Endothelial cell of umbilical vein (primary cell): ENCODE results near the gene EDEM2. TPM values are rescaled to one million over a fixed set of nuclear protein-coding genes. Genes with fewer than 3 reads are reported as not detected.

Experiments used
- BruUV-seq: library from RNA; stranded (reverse); fragments of 400-500 nt; replicated peaks from 2 replicates; lab custom pipeline; 2021; lab: Mats Ljungman, UMichigan
- CTCF ChIA-PET: fragments of 300-600, 350-600 bp; sonication (Branson Sonifier 250); formaldehyde crosslinking; loops from one replicate; lab custom pipeline; 2021; ENCODE audit warnings: antibody characterized with exemption, inconsistent platforms; lab: Charles Lee
- POLR2A ChIA-PET: fragments of 300-600, 350-600 bp; sonication (Branson Sonifier 250); formaldehyde crosslinking; loops from one replicate; lab custom pipeline; 2021; ENCODE audit warnings: antibody characterized with exemption, inconsistent platforms; lab: Charles Lee
- DNase-seq: peaks from one replicate; pipeline ENCODE4 v3.0.0-alpha.2; 2011; ENCODE audit warnings: low read depth, low spot score
- FAIRE-seq: peaks from 2 replicates; lab custom pipeline; 2011; peaks lifted over from hg19 to GRCh38; lab: Jason Lieb, UNC
- H2AFZ ChIP-seq: 2 replicates; pipeline ENCODE4 v1.6.0; 2012; ENCODE audit warnings: low read depth, low read length, control low read depth, inconsistent platforms
- H3K27ac ChIP-seq: 2 replicates; pipeline ENCODE4 v1.5.1; 2011; ENCODE audit warnings: low read depth, mild to moderate bottlenecking, control low read depth, low read length, moderate library complexity; ENCODE audit not compliant: insufficient read depth
- H3K27me3 ChIP-seq, 2 experiments: 2 replicates each; pipeline versions ENCODE4 v1.6.0 to v1.6.1; 2011; ENCODE audit warnings: low read length in 2 of 2, mixed read lengths in 1 of 2; ENCODE audit not compliant: control insufficient read depth in 2 of 2, insufficient read depth in 2 of 2
- H3K36me3 ChIP-seq, 2 experiments: 2 replicates in 1 of 2; 3 replicates in 1 of 2; pipeline ENCODE4 v1.5.1; 2011; ENCODE audit warnings: low read length in 2 of 2, mild to moderate bottlenecking in 1 of 2, moderate library complexity in 1 of 2; ENCODE audit not compliant: control insufficient read depth in 2 of 2, insufficient read depth in 2 of 2; ENCODE audit errors: extremely low read depth in 1 of 2
- H3K4me1 ChIP-seq: 3 replicates; pipeline ENCODE4 v1.5.1; 2011; ENCODE audit warnings: mild to moderate bottlenecking, low read length; ENCODE audit not compliant: control insufficient read depth, insufficient read depth; ENCODE audit errors: extremely low read depth
- H3K4me2 ChIP-seq: 2 replicates; pipeline ENCODE4 v1.6.1; 2011; ENCODE audit warnings: low read length, control low read depth, mixed read lengths; ENCODE audit not compliant: insufficient read depth
- H3K4me3 ChIP-seq, 3 experiments: fragments of 200-600 bp in 1 of 3; sonication (generic), shearing (Covaris generic) in 1 of 3; replicated peaks in 1 of 3; 2 replicates each; pipeline ENCODE4 v1.5.1; 2011 to 2016; ENCODE audit warnings: control low read depth in 3 of 3, low read length in 3 of 3, mild to moderate bottlenecking in 2 of 3, inconsistent platforms in 1 of 3, low read depth in 1 of 3, moderate library complexity in 1 of 3; ENCODE audit not compliant: insufficient read depth in 1 of 3
- H3K79me2 ChIP-seq: 2 replicates; pipeline ENCODE4 v1.6.0; 2012; ENCODE audit warnings: low read length, inconsistent platforms; ENCODE audit not compliant: control insufficient read depth, insufficient read depth
- H3K9ac ChIP-seq: replicated peaks from 2 replicates; pipeline ENCODE3; 2011; ENCODE audit warnings: low read length, control low read depth; ENCODE audit not compliant: insufficient read depth; ENCODE audit errors: extremely low read depth
- H3K9me1 ChIP-seq: replicated peaks from 3 replicates; pipeline ENCODE4 v1.6.0; 2011; ENCODE audit warnings: mild to moderate bottlenecking, low read length; ENCODE audit not compliant: control insufficient read depth, insufficient read depth; ENCODE audit errors: extremely low read depth
- H3K9me3 ChIP-seq: replicated peaks from 2 replicates; pipeline ENCODE4 v1.5.1; 2012; ENCODE audit warnings: low read length, inconsistent platforms; ENCODE audit not compliant: control insufficient read depth, insufficient read depth
- H4K20me1 ChIP-seq: replicated peaks from 2 replicates; pipeline ENCODE3; 2011; ENCODE audit warnings: mild to moderate bottlenecking, low read length; ENCODE audit not compliant: control insufficient read depth, insufficient read depth; ENCODE audit errors: extremely low read depth
- EZH2 ChIP-seq: IDR thresholded peaks from 2 replicates; pipeline ENCODE4 v1.6.1; 2012; ENCODE audit warnings: borderline replicate concordance, low read depth, mild to moderate bottlenecking, moderate library complexity, low read length, inconsistent platforms; ENCODE audit not compliant: severe bottlenecking
- FOS ChIP-seq: IDR thresholded peaks from 2 replicates; pipeline ENCODE4 v1.6.1; 2011; ENCODE audit warnings: mild to moderate bottlenecking, low read length, moderate library complexity, borderline replicate concordance; ENCODE audit not compliant: insufficient read depth
- GATA2 ChIP-seq: IDR thresholded peaks from 2 replicates; pipeline ENCODE4 v1.7.0; 2011; ENCODE audit warnings: low read depth, mild to moderate bottlenecking, moderate library complexity, mixed read lengths, low read length; ENCODE audit not compliant: insufficient read length, insufficient read depth
- JUN ChIP-seq: IDR thresholded peaks from 2 replicates; pipeline ENCODE4 v1.6.1; 2011; ENCODE audit warnings: borderline replicate concordance, low read depth; ENCODE audit not compliant: insufficient read length, insufficient read depth
- MYC ChIP-seq: IDR thresholded peaks from one replicate; pipeline ENCODE4 v1.6.1; 2011; ENCODE audit warnings: mild to moderate bottlenecking, low read depth, low read length
- POLR2A ChIP-seq: IDR thresholded peaks from 2 replicates; pipeline ENCODE4 v1.6.1; 2012; ENCODE audit warnings: low read depth, mild to moderate bottlenecking, control low read depth, low read length
- POLR2AphosphoS5 ChIP-seq: IDR thresholded peaks from 2 replicates; pipeline ENCODE4 v1.6.1; 2012; ENCODE audit warnings: low read depth, mild to moderate bottlenecking, control low read depth, low read length, moderate library complexity; ENCODE audit not compliant: insufficient read depth
- dilution Hi-C: fragments of 300-500 bp; cut with MboI; formaldehyde crosslinking; loops from one replicate; pipeline ENCODE4 v1.15.0; 2019; ENCODE audit warnings: low sequenced_read_pairs; ENCODE audit not compliant: extremely low pct_ligation_motif_present
- intact Hi-C: fragments of 100-400 bp; cut with micrococcal nuclease; formaldehyde crosslinking; loops from one replicate; pipeline ENCODE4 v1.10.0; 2022
- polyA plus RNA-seq, 4 experiments: library from polyadenylated mRNA; depleted of rRNA in 3 of 4; stranded (reverse) in 3 of 4; unstranded in 1 of 4; fragments of >200 nt; gene quantifications; 2 replicates each; pipeline versions ENCODE4 v1.2.1 to v1.2.3, GENCODE V29; 2011 to 2012; ENCODE audit warnings: missing spikeins in 1 of 4
- total RNA-seq: library from RNA; stranded (reverse); gene quantifications from 2 replicates; pipeline ENCODE4 v1.2.3, GENCODE V29; 2021
- TF ChIP-seq, protein P1 (sequence below), 2 donors: IDR thresholded peaks; 1 replicate in 1 of 2; 2 replicates in 1 of 2; pipeline ENCODE4 v1.5.1; 2011; ENCODE audit warnings: low read length in 2 of 2, mild to moderate bottlenecking in 2 of 2, moderate library complexity in 2 of 2, control low read depth in 1 of 2, inconsistent platforms in 1 of 2, low read depth in 1 of 2; ENCODE audit not compliant: insufficient read depth in 1 of 2; ENCODE audit errors: extremely low read depth in 1 of 2
- TF ChIP-seq, protein P2 (sequence below): IDR thresholded peaks from 2 replicates; pipeline ENCODE4 v1.6.1; 2011; ENCODE audit not compliant: insufficient read depth, insufficient read length

Gene EDEM2
- total and polyA plus RNA-seq, 2 donors (not counting 3 experiments of a cell fraction or from before 2014, with no cell fraction given) = 29.1 to 39.5 TPM

DNA sequence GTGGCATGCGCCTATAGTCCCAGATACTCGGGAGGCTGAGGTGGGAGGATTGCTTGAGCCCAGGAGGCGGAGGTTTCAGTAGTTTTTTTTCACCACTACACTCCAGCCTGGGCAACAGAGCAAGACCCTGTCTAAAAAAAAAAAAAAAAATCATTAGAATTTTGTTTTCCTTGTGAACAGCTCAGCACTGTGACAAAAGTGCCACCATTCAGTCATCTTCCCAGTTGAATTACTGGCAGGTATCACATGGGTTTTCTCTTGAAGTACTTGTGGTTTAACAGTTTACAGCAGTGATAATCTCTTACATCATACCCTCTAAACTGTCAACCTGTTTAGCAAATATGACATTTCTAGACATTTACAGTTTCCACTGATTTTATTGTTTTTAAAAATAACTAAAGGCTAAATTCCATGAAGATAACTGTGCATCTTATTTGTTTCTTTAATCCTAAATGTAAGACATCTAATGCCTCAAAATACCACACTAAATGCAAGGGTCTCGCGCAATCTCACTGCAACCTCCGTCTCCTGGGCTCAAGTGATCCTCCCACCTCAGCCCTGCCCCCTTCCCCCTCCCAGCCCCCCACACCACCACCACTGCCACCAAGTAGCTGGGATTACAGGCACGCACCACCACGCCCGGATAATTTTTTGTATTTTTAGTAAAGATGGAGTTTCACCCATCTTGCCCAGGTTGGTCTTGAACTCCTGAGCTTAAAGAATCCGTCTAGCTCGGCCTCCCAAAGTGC is 61.5 kb downstream of the EDEM2 start:
- BruUV-seq = no TSS peak
- POLR2A ChIA-PET = interaction anchor here (0.6 kb wide), 1 partner anchor 25 kb away, joined by 3 read pairs; no protein-coding TSS in a partner anchor
- Histone ChIP-seq H3K27ac (no peak overlapping the region), H3K79me2 (peaks cover 95% of the 10 kb centered on the region), H3K27me3 (no peaks in the 10 kb centered on the region), H3K9me3 (no peaks in the 10 kb centered on the region), H3K4me3 (no peak overlapping the region), H3K9me1 (no peaks in the 10 kb centered on the region), H2AFZ (no peak overlapping the region), H3K4me1 (peaks cover 15% of the 10 kb centered on the region), H4K20me1 (peaks cover 21% of the 10 kb centered on the region), H3K36me3 (peaks cover 0 to 3% of the 10 kb centered on the region in 2 experiments), H3K4me2 (no peak overlapping the region), H3K9ac (no peak overlapping the region)
- dilution Hi-C loops = no loop called here
- no peak for DNase-seq
- FAIRE-seq = no peak
- intact Hi-C loops = no loop called here
- CTCF ChIA-PET = interaction anchor here (0.7 to 0.9 kb wide), 2 partner anchors 35 to 59 kb away, joined by 3 read pairs; no protein-coding TSS in a partner anchor
- TF ChIP-seq POLR2AphosphoS5 = no peak
- no peak for TF ChIP-seq FOS
- TF ChIP-seq GATA2 = no peak
- TF ChIP-seq MYC = no peak
- no peak for TF ChIP-seq EZH2
- TF ChIP-seq, protein P1, sequence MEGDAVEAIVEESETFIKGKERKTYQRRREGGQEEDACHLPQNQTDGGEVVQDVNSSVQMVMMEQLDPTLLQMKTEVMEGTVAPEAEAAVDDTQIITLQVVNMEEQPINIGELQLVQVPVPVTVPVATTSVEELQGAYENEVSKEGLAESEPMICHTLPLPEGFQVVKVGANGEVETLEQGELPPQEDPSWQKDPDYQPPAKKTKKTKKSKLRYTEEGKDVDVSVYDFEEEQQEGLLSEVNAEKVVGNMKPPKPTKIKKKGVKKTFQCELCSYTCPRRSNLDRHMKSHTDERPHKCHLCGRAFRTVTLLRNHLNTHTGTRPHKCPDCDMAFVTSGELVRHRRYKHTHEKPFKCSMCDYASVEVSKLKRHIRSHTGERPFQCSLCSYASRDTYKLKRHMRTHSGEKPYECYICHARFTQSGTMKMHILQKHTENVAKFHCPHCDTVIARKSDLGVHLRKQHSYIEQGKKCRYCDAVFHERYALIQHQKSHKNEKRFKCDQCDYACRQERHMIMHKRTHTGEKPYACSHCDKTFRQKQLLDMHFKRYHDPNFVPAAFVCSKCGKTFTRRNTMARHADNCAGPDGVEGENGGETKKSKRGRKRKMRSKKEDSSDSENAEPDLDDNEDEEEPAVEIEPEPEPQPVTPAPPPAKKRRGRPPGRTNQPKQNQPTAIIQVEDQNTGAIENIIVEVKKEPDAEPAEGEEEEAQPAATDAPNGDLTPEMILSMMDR (IDR thresholded peaks at IDR 0.05; ENCODE audit: extremely low read depth in 1 of 2, insufficient read depth in 1 of 2, low read depth in 1 of 2, low read length in 2 of 2) = no peak
- TF ChIP-seq, protein P2, sequence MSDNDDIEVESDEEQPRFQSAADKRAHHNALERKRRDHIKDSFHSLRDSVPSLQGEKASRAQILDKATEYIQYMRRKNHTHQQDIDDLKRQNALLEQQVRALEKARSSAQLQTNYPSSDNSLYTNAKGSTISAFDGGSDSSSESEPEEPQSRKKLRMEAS = no peak
- TF ChIP-seq POLR2A = no peak
- TF ChIP-seq JUN = no peak
